Pancreas (tissue), 10 donors: ENCODE data around the gene OSBPL1A. TPM values are rescaled to one million over a fixed set of nuclear protein-coding genes. Genes with fewer than 3 reads are reported as not detected.

Experiments
- ATAC-seq, 4 donors: fragments of 200-7000 bp; cut with Tn5 transposase; one replicate each; pipeline versions ENCODE4 v1.8.0 to v1.9.1; 2020; ENCODE audit warnings: mild to moderate bottlenecking in 4 of 4, moderate library complexity in 4 of 4
- DNase-seq, 6 donors: peaks; one replicate each; pipeline ENCODE4 v3.0.0-alpha.2; 2020
- FAIRE-seq: peaks from 2 replicates; lab custom pipeline; 2012; peaks lifted over from hg19 to GRCh38; lab: Jason Lieb, UNC
- H3K27ac ChIP-seq, 4 donors: fragments of 200-600 bp; sonication (generic); 1 replicate in 3 of 4; 2 replicates in 1 of 4; pipeline versions ENCODE4 v1.5.0 to v1.8.0; 2020
- H3K27me3 ChIP-seq, 4 donors: fragments of 200-600 bp; one replicate each; pipeline ENCODE4 v1.8.0; 2021
- H3K36me3 ChIP-seq, 3 donors: fragments of 200-600 bp; sonication (generic) in 1 of 3; one replicate each; pipeline versions ENCODE4 v1.5.0 to v1.8.0; 2020 to 2021
- H3K4me1 ChIP-seq, 3 donors: fragments of 200-600 bp; one replicate each; pipeline ENCODE4 v1.8.0; 2021
- H3K4me3 ChIP-seq, 4 donors: fragments of 200-600 bp; sonication (generic) in 2 of 4; one replicate each; pipeline versions ENCODE4 v1.5.0 to v1.8.0; 2020 to 2021
- H3K9me3 ChIP-seq, 4 donors: fragments of 200-600 bp; one replicate each; pipeline ENCODE4 v1.8.0; 2021
- WGBS, 2 donors: extraction: QIAGEN DNeasy Blood & Tissue Kit; methylation state at CpG; one replicate each; pipeline ENCODE4 v1.1.7; 2013; 5-methylcytosine and 5-hydroxymethylcytosine counted together
- intact Hi-C, 3 donors: fragments of 100-400 bp; cut with DNase I; formaldehyde crosslinking; loops; one replicate each; pipeline versions ENCODE4 v1.11.1 to v1.14.2; 2022
- microRNA-seq, 2 donors: library from miRNA; unstranded; fragments of <30 nt; microRNA quantifications; one replicate each; pipeline versions ENCODE4 to v1.1.0, GENCODE V29; 2019 to 2020
- polyA plus RNA-seq, 2 donors: library from polyadenylated mRNA; stranded (reverse); fragments of 200-250 nt; gene quantifications; one replicate each; pipeline ENCODE4 v1.2.3, GENCODE V29; 2013
- total RNA-seq, 6 donors: library from RNA; stranded (reverse); fragmentation: NEBNext Ultra II Directional in 4 of 6; extraction: Animal tissue kit (Norgen Biotek cat#: 25700) in 4 of 6; gene quantifications; one replicate each; pipeline versions ENCODE4 v1.2.1 to v1.2.4, GENCODE V29; 2021 to 2023
- TF ChIP-seq, protein P1 (sequence below), 4 donors: fragments of 200-600 bp; sonication (generic) in 3 of 4; IDR thresholded peaks; one replicate each; pipeline versions ENCODE4 v1.5.0 to v1.8.0; 2021; ENCODE audit warnings: antibody characterized with exemption in 4 of 4
- donor health status: healthy with polysubstance abuse.
- donor health status: DM: no; HTN: no; CAD: no; lungs with moderate emphysema.
- donor health status: DM: no; HTN: no; CAD: no.
- donor health status: control.
- donor health status: control.
- donor health status: Bipolar disorder and iron deficiency.
- donor health status: DM: yes; HTN: yes; CAD: no.
- donor health status: DM: no; HTN: no; CAD: no.
- donor health status: DM: no; HTN: no; CAD: no.
- donor health status: DM: yes; HTN: yes; CAD: no.

The OSBPL1A gene
- total and polyA plus RNA-seq, 8 donors: 5.8 to 17.9 (median 10.8) TPM

DNA sequence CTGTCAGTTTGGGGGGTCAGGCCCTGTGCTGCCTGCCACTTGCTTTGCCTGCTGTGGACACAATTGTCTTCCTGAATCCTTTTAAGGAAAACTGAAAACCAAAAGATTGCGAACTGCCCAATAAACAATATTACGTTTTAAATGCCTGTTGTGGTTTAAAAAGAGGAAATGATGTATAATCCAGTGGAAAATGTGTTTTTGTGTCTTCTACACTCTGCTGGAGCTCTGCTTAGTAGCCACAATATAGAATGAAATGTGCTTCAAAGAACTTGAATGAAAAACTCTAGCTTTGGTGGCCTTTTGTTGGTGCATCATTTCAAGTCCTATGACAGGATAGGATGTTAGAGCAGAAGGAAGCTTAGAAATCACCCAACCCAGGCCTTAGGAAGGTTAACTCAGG is 282.0 kb downstream of the OSBPL1A start:
- Histone ChIP-seq H3K9me3 (no peaks in the 10 kb centered on the region), H3K4me1 (peaks cover 14 to 35% (median 20%) of the 10 kb centered on the region in 3 donors), H3K27me3 (no peaks in the 10 kb centered on the region), H3K36me3 (no peaks in the 10 kb centered on the region), H3K4me3 (no peak overlapping the region), H3K27ac (peak overlapping the region in 2 of 4 donors; percentile 43 to 82)
- intact Hi-C loops: loop anchor here in 1 of 3 donors (10.0 kb wide), 1 partner anchor 161 kb away; no protein-coding TSS in a partner anchor
- DNase-seq (no peak), ATAC-seq (no peak), FAIRE-seq (no peak)
- TF ChIP-seq, protein P1, sequence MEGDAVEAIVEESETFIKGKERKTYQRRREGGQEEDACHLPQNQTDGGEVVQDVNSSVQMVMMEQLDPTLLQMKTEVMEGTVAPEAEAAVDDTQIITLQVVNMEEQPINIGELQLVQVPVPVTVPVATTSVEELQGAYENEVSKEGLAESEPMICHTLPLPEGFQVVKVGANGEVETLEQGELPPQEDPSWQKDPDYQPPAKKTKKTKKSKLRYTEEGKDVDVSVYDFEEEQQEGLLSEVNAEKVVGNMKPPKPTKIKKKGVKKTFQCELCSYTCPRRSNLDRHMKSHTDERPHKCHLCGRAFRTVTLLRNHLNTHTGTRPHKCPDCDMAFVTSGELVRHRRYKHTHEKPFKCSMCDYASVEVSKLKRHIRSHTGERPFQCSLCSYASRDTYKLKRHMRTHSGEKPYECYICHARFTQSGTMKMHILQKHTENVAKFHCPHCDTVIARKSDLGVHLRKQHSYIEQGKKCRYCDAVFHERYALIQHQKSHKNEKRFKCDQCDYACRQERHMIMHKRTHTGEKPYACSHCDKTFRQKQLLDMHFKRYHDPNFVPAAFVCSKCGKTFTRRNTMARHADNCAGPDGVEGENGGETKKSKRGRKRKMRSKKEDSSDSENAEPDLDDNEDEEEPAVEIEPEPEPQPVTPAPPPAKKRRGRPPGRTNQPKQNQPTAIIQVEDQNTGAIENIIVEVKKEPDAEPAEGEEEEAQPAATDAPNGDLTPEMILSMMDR (IDR thresholded peaks at IDR 0.05): no peak
- WGBS, 2 donors: 73 to 75% methylated on average over 2 of the region's 2 CpGs

DNA sequence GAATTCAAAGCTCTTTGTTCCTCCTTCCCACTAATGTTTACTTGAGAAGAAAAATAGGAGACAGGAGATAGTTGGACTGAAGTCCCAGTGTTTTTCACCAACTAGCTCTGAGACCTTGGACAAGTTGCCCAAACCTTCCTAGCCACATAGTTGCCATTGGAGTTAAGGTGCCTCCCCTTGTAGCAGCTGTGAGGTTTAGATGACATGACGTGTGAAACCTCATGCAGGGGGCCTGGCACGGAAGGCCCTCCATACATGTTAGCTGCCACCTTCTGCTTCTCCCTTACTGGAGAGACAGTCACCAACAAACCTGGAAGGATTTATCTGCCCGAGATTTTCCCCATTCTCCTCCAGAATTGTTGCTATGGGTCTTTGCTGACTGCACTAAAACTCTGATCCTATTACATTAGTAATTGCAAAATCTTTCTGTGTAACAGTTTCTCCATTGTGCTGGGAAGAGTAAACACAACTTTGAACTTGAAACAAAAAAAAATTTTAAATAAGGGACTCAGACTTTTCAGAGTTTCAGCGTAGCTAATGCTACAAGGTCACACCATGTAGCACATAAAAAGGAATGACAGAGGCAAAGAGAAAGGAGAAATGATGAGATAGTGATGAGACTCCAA is 282.6 kb downstream of the OSBPL1A start:
- Histone ChIP-seq H3K4me3 (peak overlapping the region in 1 of 4 donors; percentile 9), H3K9me3 (no peaks in the 10 kb centered on the region), H3K27me3 (no peaks in the 10 kb centered on the region), H3K36me3 (no peaks in the 10 kb centered on the region), H3K4me1 (peaks cover 14 to 35% (median 20%) of the 10 kb centered on the region in 3 donors), H3K27ac (peak overlapping the region in 2 of 4 donors; percentile 43 to 82)
- 51 to 60% methylated on average over 4 of the region's 4 CpGs for WGBS, 2 donors
- intact Hi-C loops: loop anchor here in 1 of 3 donors (10.0 kb wide), 1 partner anchor 160 kb away; no protein-coding TSS in a partner anchor
- TF ChIP-seq, protein P1 (IDR thresholded peaks at IDR 0.05): no peak
- DNase-seq: no peak
- ATAC-seq: no peak
- no peak for FAIRE-seq

DNA sequence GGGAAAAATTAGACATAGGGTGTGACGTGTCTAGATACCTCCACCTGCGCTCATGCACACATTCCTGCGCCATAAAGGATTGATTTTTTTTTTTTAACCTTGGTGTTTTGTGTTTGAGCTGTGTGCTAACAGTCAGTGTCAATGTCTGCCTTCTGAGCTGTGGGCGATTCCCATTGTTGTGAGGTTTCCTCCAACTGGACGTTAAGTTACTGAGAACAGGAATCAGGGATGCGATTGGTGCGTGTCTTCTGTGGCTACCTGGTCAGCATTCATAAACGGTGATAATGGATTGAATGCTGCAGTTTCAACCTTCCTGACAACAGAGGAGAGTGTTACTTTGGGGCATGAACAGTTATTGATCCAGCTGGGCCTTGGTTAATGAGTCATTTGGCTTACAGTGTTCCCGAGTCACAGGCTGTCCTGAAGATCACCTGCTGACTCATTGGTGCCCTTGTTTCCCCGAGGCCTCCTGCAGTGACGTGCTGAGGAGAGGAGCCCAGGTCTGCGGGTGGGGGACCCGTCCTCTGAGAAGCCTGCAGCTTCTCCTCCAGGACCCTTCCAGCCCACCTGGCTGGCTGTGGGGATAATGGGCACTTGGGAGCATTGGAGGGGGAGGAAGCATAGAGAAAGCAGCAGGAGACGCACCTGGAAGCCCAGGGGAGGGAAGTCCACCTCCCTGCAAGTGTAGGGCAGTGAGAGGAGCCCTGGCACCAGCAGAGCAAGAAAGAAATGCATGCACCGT is 284.6 kb downstream of the OSBPL1A start:
- TF ChIP-seq, protein P1 (IDR thresholded peaks at IDR 0.05): no peak
- Histone ChIP-seq H3K4me3 (peak overlapping the region in 2 of 4 donors; percentile 26 to 34), H3K36me3 (no peaks in the 10 kb centered on the region), H3K27ac (peak overlapping the region; percentile 63 to 82 (median 78)), H3K27me3 (no peaks in the 10 kb centered on the region), H3K4me1 (peaks cover 14 to 35% (median 20%) of the 10 kb centered on the region in 3 donors), H3K9me3 (no peaks in the 10 kb centered on the region)
- DNase-seq (peak; percentile 59 to 84 (median 76)), ATAC-seq (peak; percentile 94 to 97 (median 96)), FAIRE-seq (no peak)
- WGBS, 2 donors: 11 to 22% methylated on average over 15 of the region's 15 CpGs
- intact Hi-C loops: loop anchor here in 1 of 3 donors (10.0 kb wide), 1 partner anchor 158 kb away; no protein-coding TSS in a partner anchor

DNA sequence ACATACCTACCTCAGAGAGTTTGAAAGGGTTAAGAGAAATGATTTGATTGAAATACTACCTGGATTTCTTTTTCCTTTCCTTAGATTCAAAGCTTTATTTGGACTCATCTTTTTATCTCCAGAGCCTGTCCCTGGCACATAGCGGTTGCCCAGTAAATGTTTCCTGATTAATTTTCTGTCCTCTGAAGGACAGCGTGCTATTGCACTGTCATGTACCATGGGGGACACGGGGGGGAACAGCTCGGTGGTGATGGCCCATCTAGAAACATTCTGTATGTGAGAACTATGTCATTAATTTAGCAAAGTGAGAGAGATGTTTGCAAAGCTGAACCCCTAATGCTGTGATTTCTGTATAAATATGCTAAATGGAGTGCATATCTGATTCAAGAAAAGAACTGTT is 285.2 kb downstream of the OSBPL1A start:
- DNase-seq: no peak
- H3K27ac ChIP-seq: peak overlapping the region; percentile 63 to 82 (median 78)
- intact Hi-C loops: loop anchor here in 1 of 3 donors (10.0 kb wide), 1 partner anchor 158 kb away; no protein-coding TSS in a partner anchor

More for the DNA sequence above, 285.2 kb downstream of the OSBPL1A start:
- Histone ChIP-seq H3K27me3 (no peaks in the 10 kb centered on the region), H3K4me1 (peaks cover 14 to 35% (median 20%) of the 10 kb centered on the region in 3 donors), H3K36me3 (no peaks in the 10 kb centered on the region), H3K4me3 (no peak overlapping the region), H3K9me3 (no peaks in the 10 kb centered on the region)
- FAIRE-seq (no peak), ATAC-seq (peak in 2 of 4 donors; percentile 14 to 25)
- WGBS, 2 donors: 40 to 52% methylated on average over 4 of the region's 4 CpGs
- TF ChIP-seq, protein P1 (IDR thresholded peaks at IDR 0.05): no peak

Small RNAs within 50 kb of the gene (microRNA-seq; reads per million reads assigned to microRNA genes)
- gene MIR320C2: 3.5 to 4.6 reads per million in 2 donors

Other genes with a start within 250 kb of the OSBPL1A start
- gene IMPACT, start 28.8 kb upstream of the OSBPL1A start, total RNA-seq: 10 to 100 TPM; 12.4 to 23.7 (median 18.5) TPM
- gene IMPACT, start 28.8 kb upstream of the OSBPL1A start, polyA plus RNA-seq: 1 to 10 TPM; 7.1 to 8.0 TPM
- gene HRH4, start 62.8 kb upstream of the OSBPL1A start, total RNA-seq: under 1 TPM in 1 of 6 donors, not detected in 5; 0.06 TPM
- not detected for gene HRH4, start 62.8 kb upstream of the OSBPL1A start, polyA plus RNA-seq